ENCODE results near the gene KIF26B. TPM values are rescaled to one million over a fixed set of nuclear protein-coding genes. Genes with fewer than 3 reads are reported as not detected.
"Not testable (repeated sequence)": the region's sequence is repeated elsewhere in the genome, so short reads cannot be mapped to it uniquely, and the experiment has no call there.

The KIF26B gene
- total and polyA plus RNA-seq, 2 experiments from 2014 or later, result 2.5 to 8.0 TPM

- Histone ChIP-seq H3K4me1 (ENCODE audit: insufficient read depth) (no peaks in the 10 kb centered on the region), H2AFZ (no peak overlapping the region), H3K9me2 (ENCODE audit: insufficient read depth) (no peaks in the 10 kb centered on the region), H3K4me3 (no peak overlapping the region), H3K27me3 (replicated peaks; ENCODE audit: insufficient read depth) (0 out of 2 replicates have a peak, but pooled peaks cover 3% of the 10 kb centered on the region), H3K36me3 (ENCODE audit: low read depth) (no peaks in the 10 kb centered on the region), H3K9me3 (ENCODE audit: low read depth) (no peaks in the 10 kb centered on the region), H3K9ac (no peak overlapping the region), H3K27ac (no peak overlapping the region), H3F3A (ENCODE audit: insufficient read depth) (no peaks in the 10 kb centered on the region), H3K4me2 (ENCODE audit: unreplicated experiment) (no peak overlapping the region), H4K20me1 (ENCODE audit: insufficient read depth) (no peaks in the 10 kb centered on the region), H3K79me2 (ENCODE audit: insufficient read depth) (no peaks in the 10 kb centered on the region)
- peak; percentile 24 for DNase-seq
- WGBS, 2 experiments (ENCODE audit: low coverage in 1 of 2, low lambda C conversion rate in 2 of 2, missing lambda C conversion rate in 2 of 2), result 26 to 35% methylated on average over 16 to 19 of the region's 19 CpGs
- in situ Hi-C loops (cut with MboI), result loop anchor here (25.0 kb wide), 1 partner anchor 1333 kb away; no protein-coding TSS in a partner anchor
- no peak for TF ChIP-seq EZH2 (IDR thresholded peaks at IDR 0.05; ENCODE audit: insufficient read depth, poor library complexity, severe bottlenecking)
- TF ChIP-seq EZH2phosphoT487 (IDR thresholded peaks at IDR 0.05; ENCODE audit: insufficient read depth, low read depth), result no peak
Measured at GRCh38 chr1:245129319-245130240, 25.2 kb upstream of the KIF26B start.

- DNase-seq; H3K27me3 ChIP-seq (replicated peaks; ENCODE audit: insufficient read depth); H2AFZ ChIP-seq; H3K79me2 ChIP-seq (ENCODE audit: insufficient read depth); H3K4me2 ChIP-seq (ENCODE audit: unreplicated experiment); H3K9ac ChIP-seq; H3K36me3 ChIP-seq (ENCODE audit: low read depth); H3F3A ChIP-seq (ENCODE audit: insufficient read depth); H3K4me3 ChIP-seq; H3K4me1 ChIP-seq (ENCODE audit: insufficient read depth); H3K27ac ChIP-seq; H3K9me2 ChIP-seq (ENCODE audit: insufficient read depth); H4K20me1 ChIP-seq (ENCODE audit: insufficient read depth); H3K9me3 ChIP-seq (ENCODE audit: low read depth): not testable (repeated sequence)
- in situ Hi-C loops (cut with MboI), result loop anchor here (25.0 kb wide), 1 partner anchor 1332 kb away; no protein-coding TSS in a partner anchor
- 66 to 75% methylated on average over 15 to 16 of the region's 16 CpGs for WGBS, 2 experiments (ENCODE audit: low coverage in 1 of 2, low lambda C conversion rate in 2 of 2, missing lambda C conversion rate in 2 of 2)
Measured at GRCh38 chr1:245130281-245131025, 24.3 kb upstream of the KIF26B start.

- H3K9me3 ChIP-seq (ENCODE audit: low read depth), result no peaks in the 10 kb centered on the region
- 38 to 39% methylated on average over 9 of the region's 9 CpGs for WGBS, 2 experiments (ENCODE audit: low coverage in 1 of 2, low lambda C conversion rate in 2 of 2, missing lambda C conversion rate in 2 of 2)
- no peak for TF ChIP-seq EZH2phosphoT487 (IDR thresholded peaks at IDR 0.05; ENCODE audit: insufficient read depth, low read depth)
- no peak for TF ChIP-seq EZH2 (IDR thresholded peaks at IDR 0.05; ENCODE audit: insufficient read depth, poor library complexity, severe bottlenecking)
- DNase-seq, result peak; percentile 16
- H3K9ac ChIP-seq, result no peak overlapping the region
- H3K9me2 ChIP-seq (ENCODE audit: insufficient read depth), result no peaks in the 10 kb centered on the region
- no peaks in the 10 kb centered on the region for H3K4me1 ChIP-seq (ENCODE audit: insufficient read depth)
- no peaks in the 10 kb centered on the region for H3F3A ChIP-seq (ENCODE audit: insufficient read depth)
- no peak overlapping the region for H3K4me3 ChIP-seq
- no peaks in the 10 kb centered on the region for H3K79me2 ChIP-seq (ENCODE audit: insufficient read depth)
- H2AFZ ChIP-seq, result no peak overlapping the region
- H3K4me2 ChIP-seq (ENCODE audit: unreplicated experiment), result no peak overlapping the region
- no peaks in the 10 kb centered on the region for H3K36me3 ChIP-seq (ENCODE audit: low read depth)
- H4K20me1 ChIP-seq (ENCODE audit: insufficient read depth), result no peaks in the 10 kb centered on the region
- 0 out of 2 replicates have a peak, but pooled peaks cover 3% of the 10 kb centered on the region for H3K27me3 ChIP-seq (replicated peaks; ENCODE audit: insufficient read depth)
- in situ Hi-C loops (cut with MboI), result loop anchor here (25.0 kb wide), 1 partner anchor 1331 kb away; no protein-coding TSS in a partner anchor
- no peak overlapping the region for H3K27ac ChIP-seq
Measured at GRCh38 chr1:245131026-245131393, 23.8 kb upstream of the KIF26B start.

- no peak overlapping the region for H2AFZ ChIP-seq
- no peaks in the 10 kb centered on the region for H4K20me1 ChIP-seq (ENCODE audit: insufficient read depth)
- no peak for DNase-seq
- peaks cover 7% of the 10 kb centered on the region; the same call in 1 of the 2 replicates for H3K27me3 ChIP-seq (replicated peaks; ENCODE audit: insufficient read depth)
- H3K27ac ChIP-seq, result no peak overlapping the region
- WGBS, 2 experiments (ENCODE audit: low coverage in 1 of 2, low lambda C conversion rate in 2 of 2, missing lambda C conversion rate in 2 of 2), result 54 to 59% methylated on average over 11 of the region's 11 CpGs
- H3K4me2 ChIP-seq (ENCODE audit: unreplicated experiment), result no peak overlapping the region
- H3K9me2 ChIP-seq (ENCODE audit: insufficient read depth), result no peaks in the 10 kb centered on the region
- no peaks in the 10 kb centered on the region for H3F3A ChIP-seq (ENCODE audit: insufficient read depth)
- no peaks in the 10 kb centered on the region for H3K79me2 ChIP-seq (ENCODE audit: insufficient read depth)
- TF ChIP-seq EZH2 (IDR thresholded peaks at IDR 0.05; ENCODE audit: insufficient read depth, poor library complexity, severe bottlenecking), result no peak
- TF ChIP-seq EZH2phosphoT487 (IDR thresholded peaks at IDR 0.05; ENCODE audit: insufficient read depth, low read depth), result no peak
- H3K36me3 ChIP-seq (ENCODE audit: low read depth), result no peaks in the 10 kb centered on the region
- in situ Hi-C loops (cut with MboI), result loop anchor here (25.0 kb wide), 1 partner anchor 1330 kb away; no protein-coding TSS in a partner anchor
- no peaks in the 10 kb centered on the region for H3K4me1 ChIP-seq (ENCODE audit: insufficient read depth)
- H3K9ac ChIP-seq, result no peak overlapping the region
- no peaks in the 10 kb centered on the region for H3K9me3 ChIP-seq (ENCODE audit: low read depth)
- no peak overlapping the region for H3K4me3 ChIP-seq
Measured at GRCh38 chr1:245132771-245133170, 22.0 kb upstream of the KIF26B start.

Data from GM23248 (cell line).